Measurements from ENCODE around the gene DMRT3.

The DMRT3 gene

DNA sequence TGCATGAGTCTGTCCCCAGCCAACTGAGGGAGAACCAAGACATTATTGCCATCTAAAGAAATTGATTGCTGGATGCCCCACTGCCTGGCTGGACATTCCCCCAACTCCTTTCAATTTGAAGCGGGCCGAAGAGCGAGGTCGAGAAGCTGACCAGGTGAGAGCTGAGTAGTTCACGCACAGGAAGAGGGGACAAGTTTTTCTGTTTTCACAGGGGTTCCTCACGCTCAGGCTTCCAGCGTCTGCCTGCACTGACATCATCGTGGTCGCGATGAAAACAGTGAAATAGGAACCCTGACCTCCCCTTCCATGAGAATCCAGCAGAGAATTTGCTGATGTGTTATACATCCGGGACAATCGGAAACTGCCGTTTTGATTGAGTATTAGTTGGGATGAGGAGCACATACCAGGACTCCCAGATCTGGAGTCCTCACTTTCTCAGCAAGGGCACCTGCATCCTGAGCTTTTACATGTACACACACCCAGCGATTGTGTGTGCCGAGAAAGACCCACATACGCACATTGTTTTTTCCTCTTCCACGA, 3.1 kb upstream of the DMRT3 start:
- Histone ChIP-seq H3K4me3 (ENCODE audit: low read length) (no peak overlapping the region), H3K36me3 (replicated peaks; ENCODE audit: low read depth, low read length) (no peaks in the 10 kb centered on the region), H4K20me1 (ENCODE audit: insufficient read depth, low read length) (no peaks in the 10 kb centered on the region), H3K4me2 (ENCODE audit: low read length) (no peak overlapping the region), H3K9ac (ENCODE audit: low read length) (no peak overlapping the region), H3K4me1 (ENCODE audit: low read length) (peaks cover 6% of the 10 kb centered on the region; the same call in 1 of the 2 replicates), H3K79me2 (ENCODE audit: low read length) (no peaks in the 10 kb centered on the region), H3K27ac (ENCODE audit: low read length) (no peak overlapping the region), H2AFZ (ENCODE audit: low read depth, low read length) (no peak overlapping the region), H3K27me3 (ENCODE audit: low read depth, low read length) (no peaks in the 10 kb centered on the region), H3K9me3 (ENCODE audit: insufficient read depth, low read length) (no peaks in the 10 kb centered on the region)
- TF ChIP-seq EZH2phosphoT487 (IDR thresholded peaks at IDR 0.05; ENCODE audit: low read depth), result no peak
- TF ChIP-seq, protein P1, sequence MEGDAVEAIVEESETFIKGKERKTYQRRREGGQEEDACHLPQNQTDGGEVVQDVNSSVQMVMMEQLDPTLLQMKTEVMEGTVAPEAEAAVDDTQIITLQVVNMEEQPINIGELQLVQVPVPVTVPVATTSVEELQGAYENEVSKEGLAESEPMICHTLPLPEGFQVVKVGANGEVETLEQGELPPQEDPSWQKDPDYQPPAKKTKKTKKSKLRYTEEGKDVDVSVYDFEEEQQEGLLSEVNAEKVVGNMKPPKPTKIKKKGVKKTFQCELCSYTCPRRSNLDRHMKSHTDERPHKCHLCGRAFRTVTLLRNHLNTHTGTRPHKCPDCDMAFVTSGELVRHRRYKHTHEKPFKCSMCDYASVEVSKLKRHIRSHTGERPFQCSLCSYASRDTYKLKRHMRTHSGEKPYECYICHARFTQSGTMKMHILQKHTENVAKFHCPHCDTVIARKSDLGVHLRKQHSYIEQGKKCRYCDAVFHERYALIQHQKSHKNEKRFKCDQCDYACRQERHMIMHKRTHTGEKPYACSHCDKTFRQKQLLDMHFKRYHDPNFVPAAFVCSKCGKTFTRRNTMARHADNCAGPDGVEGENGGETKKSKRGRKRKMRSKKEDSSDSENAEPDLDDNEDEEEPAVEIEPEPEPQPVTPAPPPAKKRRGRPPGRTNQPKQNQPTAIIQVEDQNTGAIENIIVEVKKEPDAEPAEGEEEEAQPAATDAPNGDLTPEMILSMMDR (IDR thresholded peaks at IDR 0.05; ENCODE audit: low read depth, low read length), result no peak

DNA sequence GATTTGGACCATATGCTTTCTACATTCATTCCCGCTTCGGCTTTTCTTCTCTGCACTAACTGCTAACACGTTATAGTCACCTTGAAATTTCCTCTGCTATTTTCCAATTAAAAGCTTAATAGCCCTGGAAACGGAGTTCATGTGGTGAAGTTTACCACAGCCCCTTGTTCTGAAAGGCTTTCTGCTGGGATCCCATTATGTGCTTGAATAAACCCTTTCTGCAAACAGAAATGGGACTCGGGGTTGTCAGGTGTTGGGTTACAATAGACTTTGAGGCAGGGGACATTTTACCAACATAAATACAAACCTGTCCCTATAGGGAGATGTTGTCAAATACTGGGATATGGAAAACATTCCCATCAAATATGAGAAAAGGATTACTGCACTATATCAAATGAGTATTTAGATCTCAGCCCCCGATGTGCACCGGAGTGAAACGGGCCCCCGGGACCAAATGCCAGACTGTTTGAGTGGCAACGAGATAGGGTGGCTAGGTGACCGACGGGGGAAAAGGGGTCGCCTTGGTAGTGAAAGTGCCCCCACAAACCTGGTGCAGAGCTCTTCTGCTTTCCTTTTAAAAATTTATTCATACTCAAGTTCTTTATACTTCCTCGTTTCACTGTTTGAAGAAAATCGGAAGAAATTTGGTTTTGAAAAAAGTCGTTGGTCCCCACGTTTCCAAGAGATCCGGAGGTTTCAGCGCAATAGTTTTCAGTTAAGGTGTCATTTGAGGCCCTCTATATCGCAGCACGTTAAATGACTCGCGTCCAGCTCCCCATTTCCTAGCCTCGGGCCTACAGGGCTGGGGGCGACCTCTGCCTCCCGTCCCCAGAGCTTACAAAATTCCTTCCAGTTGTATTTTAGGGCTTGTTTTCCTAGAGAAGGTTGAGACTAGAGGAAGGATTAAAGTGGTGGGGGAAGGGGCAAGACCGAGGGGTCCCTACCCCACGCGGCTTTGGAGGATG, 2.1 kb upstream of the DMRT3 start:
- no peaks in the 10 kb centered on the region for H3K9me3 ChIP-seq (ENCODE audit: insufficient read depth, low read length)
- H4K20me1 ChIP-seq (ENCODE audit: insufficient read depth, low read length), result no peaks in the 10 kb centered on the region
- no peaks in the 10 kb centered on the region for H3K36me3 ChIP-seq (replicated peaks; ENCODE audit: low read depth, low read length)
- no peaks in the 10 kb centered on the region for H3K4me1 ChIP-seq (ENCODE audit: low read length)
- H2AFZ ChIP-seq (ENCODE audit: low read depth, low read length), result no peak overlapping the region
- H3K4me2 ChIP-seq (ENCODE audit: low read length), result no peak overlapping the region
- H3K27ac ChIP-seq (ENCODE audit: low read length), result no peak overlapping the region
- no peak overlapping the region for H3K9ac ChIP-seq (ENCODE audit: low read length)
- TF ChIP-seq, protein P1 (IDR thresholded peaks at IDR 0.05; ENCODE audit: low read depth, low read length), result no peak
- TF ChIP-seq EZH2phosphoT487 (IDR thresholded peaks at IDR 0.05; ENCODE audit: low read depth), result no peak
- peaks cover 6% of the 10 kb centered on the region for H3K27me3 ChIP-seq (ENCODE audit: low read depth, low read length)
- no peak overlapping the region for H3K4me3 ChIP-seq (ENCODE audit: low read length)
- no peaks in the 10 kb centered on the region for H3K79me2 ChIP-seq (ENCODE audit: low read length)

DNA sequence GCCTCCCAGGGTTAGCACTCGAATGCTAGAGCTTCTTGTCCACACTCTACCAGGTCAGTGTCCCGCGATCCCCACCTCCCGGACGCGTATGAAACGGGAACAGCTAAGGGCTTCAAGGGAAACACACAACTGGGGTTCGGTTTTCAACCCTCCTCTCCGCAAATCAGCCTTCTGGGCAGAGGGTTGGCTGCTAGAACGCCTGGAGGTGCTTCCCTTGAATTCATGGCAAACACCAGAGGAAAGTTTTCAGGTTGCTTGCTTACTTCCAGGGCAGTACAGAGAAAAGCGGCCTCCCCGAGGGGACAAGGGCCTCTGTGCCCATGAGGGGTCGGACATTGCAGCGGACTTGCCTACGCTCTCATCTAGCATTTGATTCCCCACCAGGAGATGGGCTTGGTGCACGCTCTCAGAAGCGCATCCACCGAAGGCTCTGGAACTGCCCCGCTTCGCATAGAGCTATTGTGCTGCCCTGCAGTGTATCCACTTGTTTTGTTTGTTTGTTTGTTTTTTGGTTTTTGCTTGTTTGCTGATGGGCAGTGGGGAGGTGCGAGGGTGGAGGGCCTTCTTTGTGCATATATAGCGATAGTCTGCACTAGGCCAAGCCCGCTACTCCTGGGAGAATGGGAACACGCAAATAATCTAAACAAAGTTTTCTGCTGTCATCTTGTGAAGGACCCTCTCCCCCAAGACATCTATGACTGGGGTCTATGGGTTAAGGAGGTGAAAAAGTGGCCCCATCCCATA, 1.3 kb upstream of the DMRT3 start:
- TF ChIP-seq, protein P1 (IDR thresholded peaks at IDR 0.05; ENCODE audit: low read depth, low read length), result no peak
- TF ChIP-seq EZH2phosphoT487 (IDR thresholded peaks at IDR 0.05; ENCODE audit: low read depth), result no peak
- H3K4me3 ChIP-seq (ENCODE audit: low read length), result no peak overlapping the region
- H3K79me2 ChIP-seq (ENCODE audit: low read length), result no peaks in the 10 kb centered on the region

More for the DNA sequence above, 1.3 kb upstream of the DMRT3 start:
- H4K20me1 ChIP-seq (ENCODE audit: insufficient read depth, low read length), result no peaks in the 10 kb centered on the region
- H3K27ac ChIP-seq (ENCODE audit: low read length), result no peak overlapping the region
- no peak overlapping the region for H2AFZ ChIP-seq (ENCODE audit: low read depth, low read length)
- H3K27me3 ChIP-seq (ENCODE audit: low read depth, low read length), result peaks cover 14% of the 10 kb centered on the region
- H3K36me3 ChIP-seq (replicated peaks; ENCODE audit: low read depth, low read length), result no peaks in the 10 kb centered on the region
- H3K9me3 ChIP-seq (ENCODE audit: insufficient read depth, low read length), result no peaks in the 10 kb centered on the region
- H3K9ac ChIP-seq (ENCODE audit: low read length), result no peak overlapping the region
- no peak overlapping the region for H3K4me2 ChIP-seq (ENCODE audit: low read length)
- no peaks in the 10 kb centered on the region for H3K4me1 ChIP-seq (ENCODE audit: low read length)
